Neural crest cell (in vitro differentiated cells): ENCODE results near the gene RORC. TPM values are rescaled to one million over a fixed set of nuclear protein-coding genes. Genes with fewer than 3 reads are reported as not detected.
A peak's percentile ranks its signal among the peaks of the same experiment; 100 is the strongest.

Source experiments
- DNase-seq: peaks from one replicate; pipeline ENCODE4 v3.0.0; 2021; ENCODE audit warnings: low read depth, mixed read lengths, low spot score
- H3K27ac Mint-ChIP-seq: one replicate; pipeline ENCODE4 v1.8.0; 2021; ENCODE audit warnings: mild to moderate bottlenecking, mixed read lengths; ENCODE audit not compliant: unreplicated experiment
- H3K27me3 Mint-ChIP-seq: 2 replicates; pipeline ENCODE4 v1.8.0; 2021; ENCODE audit warnings: low read depth, mild to moderate bottlenecking, mixed read lengths
- H3K36me3 Mint-ChIP-seq: 2 replicates; pipeline ENCODE4 v1.8.0; 2021; ENCODE audit warnings: low read depth, mild to moderate bottlenecking, mixed read lengths
- H3K4me1 Mint-ChIP-seq: 2 replicates; pipeline ENCODE4 v1.8.0; 2021; ENCODE audit warnings: mixed read lengths
- H3K4me3 Mint-ChIP-seq: one replicate; pipeline ENCODE4 v1.8.0; 2021; ENCODE audit warnings: mild to moderate bottlenecking, mixed read lengths
- H3K9me3 Mint-ChIP-seq: 2 replicates; pipeline ENCODE4 v1.8.0; 2021; ENCODE audit warnings: mixed read lengths
- total RNA-seq: library from RNA; stranded (reverse); gene quantifications from 2 replicates; pipeline ENCODE4 v1.2.1, GENCODE V29; 2021
- TF ChIP-seq, protein P1 (sequence below): fragments of 200-600 bp; sonication (generic); conservative IDR thresholded peaks from 2 replicates; pipeline ENCODE4 v1.5.0; 2021; ENCODE audit warnings: antibody characterized with exemption, mild to moderate bottlenecking

RORC gene
- total RNA-seq, 1 donor from 2014 or later = 0.12 TPM

DNA sequence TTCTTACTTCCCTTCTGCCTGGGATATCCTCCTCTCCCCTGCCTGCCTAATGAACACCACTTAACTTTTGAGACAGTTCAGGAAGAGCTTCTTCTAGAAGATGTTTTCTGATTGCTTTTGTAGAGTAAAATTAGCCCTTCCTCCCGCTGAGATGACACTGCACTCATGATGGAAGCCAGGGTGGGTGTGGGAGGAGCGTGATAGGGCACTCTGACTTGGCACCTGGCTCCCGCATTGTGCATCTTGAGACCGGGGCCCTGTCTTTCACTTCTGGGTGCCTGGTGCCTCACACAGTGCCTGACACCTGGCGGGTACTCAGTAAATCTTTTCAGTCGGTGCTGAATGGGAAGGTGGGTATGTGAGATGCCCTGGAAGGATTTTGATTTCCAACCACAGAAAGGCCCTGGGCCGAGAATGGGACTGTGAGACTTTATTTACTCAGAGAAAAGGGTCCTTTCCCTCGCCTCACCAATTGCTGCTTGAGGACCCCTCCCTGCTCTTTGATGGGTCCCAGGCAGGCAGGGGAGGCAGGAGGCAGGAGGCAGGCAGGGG is 15.2 kb upstream of the RORC start:
- Mint-ChIP-seq H3K4me1 (peaks cover 10% of the 10 kb centered on the region), H3K27ac (no peak overlapping the region), H3K4me3 (no peak overlapping the region), H3K27me3 (peaks cover 8% of the 10 kb centered on the region), H3K36me3 (no peaks in the 10 kb centered on the region), H3K9me3 (no peaks in the 10 kb centered on the region)
- DNase-seq = no peak
- TF ChIP-seq, protein P1, sequence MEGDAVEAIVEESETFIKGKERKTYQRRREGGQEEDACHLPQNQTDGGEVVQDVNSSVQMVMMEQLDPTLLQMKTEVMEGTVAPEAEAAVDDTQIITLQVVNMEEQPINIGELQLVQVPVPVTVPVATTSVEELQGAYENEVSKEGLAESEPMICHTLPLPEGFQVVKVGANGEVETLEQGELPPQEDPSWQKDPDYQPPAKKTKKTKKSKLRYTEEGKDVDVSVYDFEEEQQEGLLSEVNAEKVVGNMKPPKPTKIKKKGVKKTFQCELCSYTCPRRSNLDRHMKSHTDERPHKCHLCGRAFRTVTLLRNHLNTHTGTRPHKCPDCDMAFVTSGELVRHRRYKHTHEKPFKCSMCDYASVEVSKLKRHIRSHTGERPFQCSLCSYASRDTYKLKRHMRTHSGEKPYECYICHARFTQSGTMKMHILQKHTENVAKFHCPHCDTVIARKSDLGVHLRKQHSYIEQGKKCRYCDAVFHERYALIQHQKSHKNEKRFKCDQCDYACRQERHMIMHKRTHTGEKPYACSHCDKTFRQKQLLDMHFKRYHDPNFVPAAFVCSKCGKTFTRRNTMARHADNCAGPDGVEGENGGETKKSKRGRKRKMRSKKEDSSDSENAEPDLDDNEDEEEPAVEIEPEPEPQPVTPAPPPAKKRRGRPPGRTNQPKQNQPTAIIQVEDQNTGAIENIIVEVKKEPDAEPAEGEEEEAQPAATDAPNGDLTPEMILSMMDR = no peak

DNA sequence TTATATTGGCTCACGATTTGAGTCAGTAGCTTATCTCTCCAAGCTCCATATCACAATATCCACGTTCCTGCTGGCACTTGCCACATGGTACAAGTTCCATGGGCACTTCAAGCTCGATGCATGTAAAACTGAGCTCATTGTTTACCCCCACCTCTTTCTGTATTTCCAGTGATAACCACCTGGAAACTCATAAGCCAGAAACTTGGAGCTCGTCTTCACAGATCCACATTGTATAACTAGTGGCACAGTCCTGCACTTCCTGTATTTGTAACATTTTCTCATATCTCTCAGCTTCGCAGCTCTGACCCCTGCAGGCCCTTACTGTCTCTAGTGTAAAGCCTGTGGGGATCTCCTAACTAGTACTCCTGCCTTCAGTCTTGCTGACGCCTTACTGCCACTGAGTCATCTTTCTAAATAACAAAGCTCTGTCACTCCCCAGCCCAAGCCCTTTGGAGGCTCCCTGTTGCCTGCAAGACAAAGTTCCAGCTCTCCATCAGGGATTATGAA is 14.5 kb upstream of the RORC start:
- TF ChIP-seq, protein P1 = no peak
- no peak for DNase-seq
- Mint-ChIP-seq H3K9me3 (no peaks in the 10 kb centered on the region), H3K36me3 (no peaks in the 10 kb centered on the region), H3K27me3 (peaks cover 7% of the 10 kb centered on the region), H3K27ac (peak overlapping the region; percentile 65), H3K4me3 (no peak overlapping the region), H3K4me1 (peaks cover 16% of the 10 kb centered on the region)

DNA sequence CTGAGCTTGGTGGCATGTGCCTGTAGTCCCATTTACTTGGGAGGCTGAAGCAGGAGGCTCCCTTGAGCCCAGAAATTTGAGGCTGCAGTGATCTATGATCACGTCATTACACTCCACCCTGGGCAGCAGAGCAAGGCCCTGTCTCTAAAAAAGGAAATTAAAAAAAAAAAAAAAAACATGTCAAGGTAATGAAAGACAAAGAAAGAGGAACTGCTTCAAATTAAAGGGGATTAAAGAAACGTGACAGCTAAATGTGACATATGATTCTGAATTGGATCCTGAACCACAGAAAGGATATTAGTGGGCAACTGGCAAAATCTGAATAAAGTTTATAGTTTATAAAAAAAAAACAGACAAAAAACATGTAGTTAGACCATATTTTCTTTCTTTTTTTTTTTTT is 11.8 kb upstream of the RORC start:
- TF ChIP-seq, protein P1 = no peak
- Mint-ChIP-seq H3K27ac (no peak overlapping the region), H3K36me3 (no peaks in the 10 kb centered on the region), H3K27me3 (peaks cover 29% of the 10 kb centered on the region), H3K4me1 (peaks cover 32% of the 10 kb centered on the region), H3K9me3 (no peaks in the 10 kb centered on the region), H3K4me3 (no peak overlapping the region)
- DNase-seq = no peak

DNA sequence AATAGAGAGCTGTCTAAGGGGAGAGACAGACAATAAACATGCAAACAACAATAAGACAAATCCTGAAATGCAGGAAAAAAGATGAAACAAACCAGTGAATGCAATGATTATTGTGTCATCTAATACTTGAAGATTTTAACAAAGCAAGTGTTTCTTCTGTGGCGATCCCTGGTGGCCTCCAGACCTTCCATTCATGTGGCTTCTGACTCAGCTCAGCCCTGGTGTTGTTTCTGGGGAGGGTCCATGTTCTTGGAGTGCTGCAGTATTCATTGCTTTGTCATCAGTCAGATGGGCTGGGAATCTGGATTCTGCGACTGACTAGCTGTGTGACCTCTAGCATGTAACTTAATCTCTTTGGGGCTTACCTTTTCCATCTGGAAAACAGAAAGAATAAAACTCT is 9.5 kb upstream of the RORC start:
- Mint-ChIP-seq H3K4me1 (peaks cover 31% of the 10 kb centered on the region), H3K36me3 (no peaks in the 10 kb centered on the region), H3K27ac (no peak overlapping the region), H3K9me3 (no peaks in the 10 kb centered on the region), H3K27me3 (peaks cover 43% of the 10 kb centered on the region), H3K4me3 (peak overlapping the region; percentile 21)
- no peak for DNase-seq
- TF ChIP-seq, protein P1 = no peak

DNA sequence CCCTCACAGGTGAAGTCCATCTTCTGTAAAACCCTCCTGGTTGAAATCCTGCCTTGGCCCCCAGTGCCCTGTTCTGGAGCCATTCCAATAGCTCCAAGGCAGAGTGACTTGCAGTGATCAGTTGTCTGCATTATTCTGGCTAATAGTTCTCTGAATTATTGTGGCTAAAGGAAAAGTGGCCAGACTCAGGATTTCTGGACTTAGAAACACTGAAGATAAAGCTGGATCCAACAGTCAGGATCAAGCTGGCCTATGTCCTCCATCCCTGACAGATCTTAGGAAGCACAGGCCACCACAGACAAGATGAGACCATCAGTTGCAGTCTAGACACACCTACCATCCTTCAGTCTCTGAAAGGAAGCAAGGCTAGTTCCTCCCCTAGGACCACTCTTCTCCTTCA is 8.8 kb upstream of the RORC start:
- no peaks in the 10 kb centered on the region for H3K9me3 Mint-ChIP-seq
- H3K27me3 Mint-ChIP-seq = peaks cover 49% of the 10 kb centered on the region
- TF ChIP-seq, protein P1 = no peak
- no peaks in the 10 kb centered on the region for H3K36me3 Mint-ChIP-seq
- H3K27ac Mint-ChIP-seq = peak overlapping the region; percentile 95
- H3K4me1 Mint-ChIP-seq = peaks cover 29% of the 10 kb centered on the region
- no peak for DNase-seq
- H3K4me3 Mint-ChIP-seq = peak overlapping the region; percentile 82
